OCI-LY7 (cell line): Measurements from ENCODE around the gene GNAQ.

Source experiments
- CTCF ChIP-seq: fragments of 200-600 bp; sonication (generic); conservative IDR thresholded peaks from 2 replicates; pipeline ENCODE4 v1.5.1; 2014; ENCODE audit warnings: mild to moderate bottlenecking, antibody characterized with exemption, low read length, moderate library complexity, mixed read lengths
- EZH2phosphoT487 ChIP-seq: fragments of 200-600 bp; sonication (generic); IDR thresholded peaks from 2 replicates; pipeline ENCODE4 v1.6.1; 2018; ENCODE audit warnings: low read depth, borderline replicate concordance, mild to moderate bottlenecking, mixed run types, antibody characterized with exemption, low read length, moderate library complexity, mixed read lengths

- TF ChIP-seq CTCF (no peak), EZH2phosphoT487 (no peak)
These were observed 127.8 kb downstream of the GNAQ start for GRCh38 chr9:77903666-77904285.
